Hepatocyte (in vitro differentiated cells): Measurements from ENCODE around the gene STARD5. TPM values are rescaled to one million over a fixed set of nuclear protein-coding genes. Genes with fewer than 3 reads are reported as not detected.

Experiments
- DNase-seq: peaks from one replicate; pipeline ENCODE4 v3.0.0-alpha.2; 2016; ENCODE audit warnings: low spot score
- H2AFZ ChIP-seq: fragments of 200-600 bp; sonication (generic); 2 replicates; pipeline ENCODE4 v1.6.0; 2016; ENCODE audit warnings: antibody characterized with exemption, mild to moderate bottlenecking
- H3K27ac ChIP-seq: fragments of 200-600 bp; sonication (generic); 2 replicates; pipeline ENCODE4 v1.5.1; 2016; ENCODE audit warnings: mild to moderate bottlenecking
- H3K27me3 ChIP-seq: fragments of 200-600 bp; sonication (generic); 2 replicates; pipeline ENCODE4 v1.6.1; 2016
- H3K36me3 ChIP-seq: fragments of 200-600 bp; sonication (generic); replicated peaks from 2 replicates; pipeline ENCODE4 v1.5.1; 2016; ENCODE audit warnings: low read depth; ENCODE audit not compliant: insufficient read depth
- H3K4me1 ChIP-seq: fragments of 200-600 bp; sonication (generic); 2 replicates; pipeline ENCODE4 v1.5.1; 2016; ENCODE audit warnings: mild to moderate bottlenecking, moderate library complexity; ENCODE audit not compliant: insufficient read depth
- H3K4me2 ChIP-seq: fragments of 200-600 bp; sonication (generic); 2 replicates; pipeline ENCODE4 v1.6.0; 2016
- H3K4me3 ChIP-seq: fragments of 200-600 bp; sonication (generic); 2 replicates; pipeline ENCODE4 v1.5.1; 2016; ENCODE audit warnings: mild to moderate bottlenecking
- H3K79me2 ChIP-seq: fragments of 200-600 bp; sonication (generic); 2 replicates; pipeline ENCODE4 v1.6.0; 2017; ENCODE audit warnings: mild to moderate bottlenecking
- H3K9me2 ChIP-seq: fragments of 200-600 bp; sonication (generic); replicated peaks from 2 replicates; pipeline ENCODE4 v1.6.0; 2017; ENCODE audit warnings: mild to moderate bottlenecking; ENCODE audit not compliant: insufficient read depth
- H3K9me3 ChIP-seq: fragments of 200-600 bp; sonication (generic); 2 replicates; pipeline ENCODE4 v1.5.1; 2016; ENCODE audit warnings: low read depth, mild to moderate bottlenecking
- H4K20me1 ChIP-seq: fragments of 200-600 bp; sonication (generic); 2 replicates; pipeline ENCODE4 v1.6.0; 2016; ENCODE audit warnings: mild to moderate bottlenecking; ENCODE audit not compliant: insufficient read depth, poor library complexity, severe bottlenecking
- CTCF ChIP-seq: fragments of 200-600 bp; sonication (generic); IDR thresholded peaks from 2 replicates; pipeline ENCODE4 v1.5.1; 2016; ENCODE audit warnings: antibody characterized with exemption, mild to moderate bottlenecking; ENCODE audit not compliant: poor library complexity
- EZH2 ChIP-seq: fragments of 200-600 bp; sonication (generic); IDR thresholded peaks from 2 replicates; pipeline ENCODE4 v1.6.1; 2016; ENCODE audit warnings: antibody characterized with exemption, mild to moderate bottlenecking, borderline replicate concordance
- EZH2phosphoT487 ChIP-seq: fragments of 200-600 bp; sonication (generic); IDR thresholded peaks from one replicate; pipeline ENCODE4 v1.6.1; 2018; ENCODE audit warnings: antibody characterized with exemption, mild to moderate bottlenecking, low read depth, moderate library complexity; ENCODE audit not compliant: unreplicated experiment, severe bottlenecking
- WGBS: methylation state at CpG from one replicate; pipeline ENCODE4 v1.1.6; 2016; ENCODE audit warnings: low lambda C conversion rate; ENCODE audit errors: missing lambda C conversion rate; 5-methylcytosine and 5-hydroxymethylcytosine counted together
- polyA plus RNA-seq: library from polyadenylated mRNA; unstranded; fragments of >200 nt; fragmentation: Nextera tagmentation; extraction: Ambion mirVana; gene quantifications from 2 replicates; pipeline ENCODE4 v1.2.1, GENCODE V29; 2016
- total RNA-seq: library from RNA; depleted of rRNA; stranded (reverse); fragments of >200 nt; gene quantifications from 2 replicates; pipeline ENCODE4 v1.2.3, GENCODE V29; 2014

Gene STARD5
- total and polyA plus RNA-seq, 2 experiments from 2014 or later: 7.2 to 13.7 TPM

- no peaks in the 10 kb centered on the region for H3K36me3 ChIP-seq
- no peaks in the 10 kb centered on the region for H3K9me3 ChIP-seq
- H3K9me2 ChIP-seq: no peaks in the 10 kb centered on the region
- H3K4me1 ChIP-seq: no peaks in the 10 kb centered on the region
- H3K4me3 ChIP-seq: no peak overlapping the region
- no peaks in the 10 kb centered on the region for H3K27me3 ChIP-seq
- H4K20me1 ChIP-seq: no peaks in the 10 kb centered on the region
- no peak for DNase-seq
- no peak overlapping the region for H3K4me2 ChIP-seq
- no peaks in the 10 kb centered on the region for H3K79me2 ChIP-seq
- WGBS: 95% methylated on average over 4 of the region's 4 CpGs
- no peak overlapping the region for H2AFZ ChIP-seq
- H3K27ac ChIP-seq: no peak overlapping the region
- TF ChIP-seq CTCF: no peak
- TF ChIP-seq EZH2phosphoT487: no peak
- no peak for TF ChIP-seq EZH2
Observed at GRCh38 chr15:81347910-81348309, 24.0 kb upstream of the STARD5 start.

- Histone ChIP-seq H3K27ac (no peak overlapping the region), H3K4me3 (no peak overlapping the region), H4K20me1 (no peaks in the 10 kb centered on the region), H3K9me3 (no peaks in the 10 kb centered on the region), H3K79me2 (no peaks in the 10 kb centered on the region), H2AFZ (no peak overlapping the region), H3K36me3 (no peaks in the 10 kb centered on the region), H3K4me1 (no peaks in the 10 kb centered on the region), H3K4me2 (no peak overlapping the region), H3K27me3 (no peaks in the 10 kb centered on the region), H3K9me2 (no peaks in the 10 kb centered on the region)
- TF ChIP-seq EZH2 (no peak), CTCF (no peak), EZH2phosphoT487 (no peak)
- WGBS: 62% methylated on average over 2 of the region's 2 CpGs
- DNase-seq: no peak
Observed at GRCh38 chr15:81346611-81347010, 22.7 kb upstream of the STARD5 start.

GRCh38 chr15:81343371-81343770 lies 19.4 kb upstream of the STARD5 start:
- Histone ChIP-seq H3K27me3 (no peaks in the 10 kb centered on the region), H3K79me2 (no peaks in the 10 kb centered on the region), H3K4me1 (peaks cover 5% of the 10 kb centered on the region), H3K9me2 (no peaks in the 10 kb centered on the region), H3K27ac (no peak overlapping the region), H3K36me3 (no peaks in the 10 kb centered on the region), H3K4me3 (no peak overlapping the region), H3K9me3 (no peaks in the 10 kb centered on the region), H4K20me1 (no peaks in the 10 kb centered on the region), H2AFZ (no peak overlapping the region), H3K4me2 (no peak overlapping the region)
- 88% methylated on average over 4 of the region's 4 CpGs for WGBS
- no peak for DNase-seq
- TF ChIP-seq CTCF (no peak), EZH2phosphoT487 (no peak), EZH2 (no peak)

GRCh38 chr15:81341351-81341750 lies 17.4 kb upstream of the STARD5 start:
- H2AFZ ChIP-seq: no peak overlapping the region
- no peak for TF ChIP-seq EZH2phosphoT487
- TF ChIP-seq EZH2: no peak
- no peak for TF ChIP-seq CTCF

More at GRCh38 chr15:81341351-81341750, 17.4 kb upstream of the STARD5 start:
- no peaks in the 10 kb centered on the region for H3K9me2 ChIP-seq
- H3K4me1 ChIP-seq: peaks cover 11% of the 10 kb centered on the region
- 90% methylated on average over 4 of the region's 4 CpGs for WGBS
- no peaks in the 10 kb centered on the region for H4K20me1 ChIP-seq
- H3K4me3 ChIP-seq: no peak overlapping the region
- H3K27me3 ChIP-seq: no peaks in the 10 kb centered on the region
- H3K4me2 ChIP-seq: no peak overlapping the region
- no peak overlapping the region for H3K27ac ChIP-seq
- H3K79me2 ChIP-seq: no peaks in the 10 kb centered on the region
- no peak for DNase-seq
- no peaks in the 10 kb centered on the region for H3K36me3 ChIP-seq
- no peaks in the 10 kb centered on the region for H3K9me3 ChIP-seq
